Adrenal gland (tissue), 12 donors: Measurements from ENCODE around the gene DMBX1. TPM values are rescaled to one million over a fixed set of nuclear protein-coding genes. Genes with fewer than 3 reads are reported as not detected.

Source experiments
- DNase-seq, 7 donors: peaks; one replicate each; pipeline ENCODE4 v3.0.0-alpha.2; 2019 to 2020
- H3K27ac ChIP-seq, 5 donors: fragments of 200-600 bp; sonication (generic) in 4 of 5; 1 replicate in 3 of 5; 2 replicates in 2 of 5; pipeline versions ENCODE4 v1.5.1 to v1.8.0; 2016 to 2020; ENCODE audit warnings: mild to moderate bottlenecking in 1 of 5
- H3K27me3 ChIP-seq: fragments of 200-600 bp; 2 replicates; pipeline ENCODE4 v1.8.0; 2021
- H3K36me3 ChIP-seq, 2 donors: fragments of 200-600 bp; replicated peaks in 1 of 2; 1 replicate in 1 of 2; 2 replicates in 1 of 2; pipeline versions ENCODE4 v1.5.1 to v1.8.0; 2018 to 2022
- H3K4me1 ChIP-seq, 2 donors: fragments of 200-600 bp; replicated peaks in 1 of 2; 1 replicate in 1 of 2; 2 replicates in 1 of 2; pipeline versions ENCODE4 v1.5.1 to v1.8.0; 2018 to 2021
- H3K4me3 ChIP-seq, 4 donors: fragments of 200-600 bp; sonication (generic) in 3 of 4; one replicate each; pipeline ENCODE4 v1.5.1; 2016 to 2018
- H3K9me3 ChIP-seq, 3 donors: fragments of 200-600 bp; sonication (generic) in 1 of 3; replicated peaks in 1 of 3; 1 replicate in 2 of 3; 2 replicates in 1 of 3; pipeline versions ENCODE4 v1.5.1 to v1.8.0; 2016 to 2021
- CTCF ChIP-seq, 6 experiments: fragments of 450-650 bp in 4 of 6; fragments of 200-600 bp in 2 of 6; sonication (generic) in 1 of 6; IDR thresholded peaks; 1 replicate in 5 of 6; 2 replicates in 1 of 6; pipeline versions ENCODE4 v1.5.1 to v1.8.0; 2016 to 2021; ENCODE audit warnings: antibody characterized with exemption in 6 of 6, mild to moderate bottlenecking in 2 of 6, moderate library complexity in 1 of 6
- POLR2A ChIP-seq, 2 donors: fragments of 450-650 bp; IDR thresholded peaks; one replicate each; pipeline ENCODE4 v1.6.1; 2017; ENCODE audit warnings: antibody characterized with exemption in 2 of 2, mild to moderate bottlenecking in 2 of 2, moderate library complexity in 1 of 2
- WGBS, 4 donors: extraction: QIAGEN DNeasy Blood & Tissue Kit in 2 of 4; methylation state at CpG; one replicate each; pipeline versions ENCODE4 v1.1.5 to v1.1.7; 2013 to 2017; 5-methylcytosine and 5-hydroxymethylcytosine counted together
- intact Hi-C, 2 donors: fragments of 100-400 bp; cut with DNase I; formaldehyde crosslinking; loops; one replicate each; pipeline versions ENCODE4 v1.14.1 to v1.15.0; 2022 to 2023
- polyA plus RNA-seq, 3 donors: library from polyadenylated mRNA; stranded (reverse); fragments of 200-250 nt in 2 of 3; fragments of 350-450 nt in 1 of 3; fragmentation: Illumina TruSeq in 1 of 3; extraction: RNeasy Lipid Tissue Mini Kit (QIAGEN cat#74804) in 1 of 3; gene quantifications; one replicate each; pipeline ENCODE4 v1.2.3, GENCODE V29; 2013 to 2014
- total RNA-seq, 9 donors: library from RNA; depleted of rRNA in 4 of 9; stranded (reverse); fragments of >200 nt in 4 of 9; fragments of 120-200 nt in 1 of 9; fragmentation: NEBNext Ultra II Directional in 1 of 9; extraction: Animal tissue kit (Norgen Biotek cat#: 25700) in 1 of 9; gene quantifications; one replicate each; pipeline versions ENCODE4 v1.1.0 to v1.2.4, GENCODE V29; 2013 to 2023
- donor health status: healthy with polysubstance abuse.
- donor health status: Bipolar disorder and iron deficiency.
- donor health status: DM: yes; HTN: yes; CAD: no.
- donor health status: DM: no; HTN: no; CAD: no.
- donor health status: DM: no; HTN: no; CAD: no.
- donor health status: DM: yes; HTN: yes; CAD: no.

The DMBX1 gene
- total and polyA plus RNA-seq, 12 donors, result 0.07 to 0.16 (median 0.14) TPM; not detected in 9

GRCh38 chr1:46479744-46480350 lies 9.8 kb upstream of the DMBX1 start:
- WGBS, 4 donors, result 36 to 62% (median 56%) methylated on average over 3 to 17 of the region's 17 CpGs
- intact Hi-C loops, result loop anchor here in 1 of 2 donors (2.0 kb wide), 1 partner anchor 49 kb away; no protein-coding TSS in a partner anchor
- Histone ChIP-seq H3K4me3 (no peak overlapping the region), H3K27me3 (no peaks in the 10 kb centered on the region), H3K4me1 (no peaks in the 10 kb centered on the region), H3K27ac (no peak overlapping the region), H3K36me3 (no peaks in the 10 kb centered on the region), H3K9me3 (no peaks in the 10 kb centered on the region)
- no peak for DNase-seq
- TF ChIP-seq POLR2A (IDR thresholded peaks at IDR 0.05) (no peak), CTCF (IDR thresholded peaks at IDR 0.05) (no peak)

GRCh38 chr1:46480959-46481646 lies 8.5 kb upstream of the DMBX1 start:
- TF ChIP-seq CTCF (IDR thresholded peaks at IDR 0.05) (no peak), POLR2A (IDR thresholded peaks at IDR 0.05) (no peak)
- no peaks in the 10 kb centered on the region for H3K4me1 ChIP-seq
- no peaks in the 10 kb centered on the region for H3K9me3 ChIP-seq
- WGBS, 4 donors, result 34 to 59% (median 41%) methylated on average over 2 to 7 of the region's 7 CpGs
- H3K4me3 ChIP-seq, result no peak overlapping the region
- peak in 1 of 7 donors; percentile 7 for DNase-seq
- intact Hi-C loops, result no loop called here
- peaks cover 4% of the 10 kb centered on the region for H3K27me3 ChIP-seq
- no peaks in the 10 kb centered on the region for H3K36me3 ChIP-seq
- no peak overlapping the region for H3K27ac ChIP-seq

DNA sequence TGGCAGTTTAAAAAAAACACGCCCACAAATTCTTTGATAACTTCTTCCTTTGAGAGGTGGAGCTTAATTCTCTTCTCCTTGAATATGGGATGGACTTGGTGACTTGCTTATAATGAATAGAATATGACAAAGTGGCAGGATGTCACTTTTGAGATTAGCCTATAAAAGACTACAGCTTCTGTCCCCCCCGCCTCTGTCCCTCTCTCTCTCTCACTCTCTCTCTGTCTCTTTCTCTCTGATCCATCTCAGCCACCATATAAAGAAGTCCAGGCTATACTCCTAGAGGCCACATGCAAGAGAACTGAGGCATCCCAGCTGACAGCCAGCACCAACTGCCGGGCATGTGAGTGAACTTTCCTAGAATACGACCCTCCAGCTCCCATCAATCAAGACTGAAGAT lies 7.7 kb upstream of the DMBX1 start:
- Histone ChIP-seq H3K36me3 (no peaks in the 10 kb centered on the region), H3K4me1 (no peaks in the 10 kb centered on the region), H3K27me3 (peaks cover 10% of the 10 kb centered on the region), H3K27ac (no peak overlapping the region), H3K4me3 (no peak overlapping the region), H3K9me3 (no peaks in the 10 kb centered on the region)
- intact Hi-C loops, result no loop called here
- no peak for DNase-seq
- TF ChIP-seq CTCF (IDR thresholded peaks at IDR 0.05) (no peak), POLR2A (IDR thresholded peaks at IDR 0.05) (no peak)
- 64 to 75% (median 74%) methylated on average over 4 of the region's 4 CpGs for WGBS, 4 donors

DNA sequence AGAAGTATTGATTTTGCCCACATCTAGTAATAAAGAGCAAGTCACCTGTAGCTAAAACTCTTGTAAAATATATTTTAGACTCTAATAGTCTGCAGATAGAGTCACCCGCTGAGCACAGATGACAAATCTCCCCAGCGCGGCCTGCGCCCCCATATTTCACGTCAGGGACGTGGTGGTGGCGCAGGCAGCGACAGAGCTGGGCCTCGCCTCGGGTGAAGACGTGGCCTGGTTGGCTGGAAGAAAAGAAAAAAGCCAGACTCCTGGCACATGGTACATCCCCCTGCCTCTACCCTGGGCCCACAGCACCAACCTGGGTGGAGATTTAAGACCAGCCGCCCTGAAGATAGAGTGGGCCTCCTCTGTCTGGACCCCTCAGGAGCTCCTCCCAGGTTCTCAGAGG lies 6.0 kb upstream of the DMBX1 start:
- Histone ChIP-seq H3K4me1 (no peaks in the 10 kb centered on the region), H3K9me3 (no peaks in the 10 kb centered on the region), H3K27me3 (peaks cover 24% of the 10 kb centered on the region), H3K36me3 (no peaks in the 10 kb centered on the region), H3K27ac (no peak overlapping the region), H3K4me3 (no peak overlapping the region)
- WGBS, 4 donors, result 86 to 89% (median 88%) methylated on average over 12 of the region's 12 CpGs
- intact Hi-C loops, result no loop called here
- TF ChIP-seq CTCF (IDR thresholded peaks at IDR 0.05) (no peak), POLR2A (IDR thresholded peaks at IDR 0.05) (no peak)
- no peak for DNase-seq
